Gastroesophageal sphincter (tissue), 3 donors: ENCODE results near the gene PAM16.

Source experiments
- EP300 ChIP-seq: sonication (generic); formaldehyde crosslinking; IDR thresholded peaks from one replicate; pipeline ENCODE4 v1.6.1; 2017; ENCODE audit warnings: antibody characterized with exemption, mild to moderate bottlenecking
- POLR2A ChIP-seq, 2 donors: fragments of 450-650 bp; IDR thresholded peaks; one replicate each; pipeline ENCODE4 v1.6.1; 2017; ENCODE audit warnings: antibody characterized with exemption in 2 of 2, mild to moderate bottlenecking in 2 of 2, moderate library complexity in 1 of 2
- TF ChIP-seq, protein P1 (sequence below), 4 experiments: fragments of 200-600 bp in 2 of 4; fragments of 450-650 bp in 2 of 4; sonication (generic) in 1 of 4; IDR thresholded peaks; one replicate each; pipeline ENCODE4 v1.5.1; 2017 to 2019; ENCODE audit warnings: antibody characterized with exemption in 4 of 4, mild to moderate bottlenecking in 2 of 4, moderate library complexity in 2 of 4

DNA sequence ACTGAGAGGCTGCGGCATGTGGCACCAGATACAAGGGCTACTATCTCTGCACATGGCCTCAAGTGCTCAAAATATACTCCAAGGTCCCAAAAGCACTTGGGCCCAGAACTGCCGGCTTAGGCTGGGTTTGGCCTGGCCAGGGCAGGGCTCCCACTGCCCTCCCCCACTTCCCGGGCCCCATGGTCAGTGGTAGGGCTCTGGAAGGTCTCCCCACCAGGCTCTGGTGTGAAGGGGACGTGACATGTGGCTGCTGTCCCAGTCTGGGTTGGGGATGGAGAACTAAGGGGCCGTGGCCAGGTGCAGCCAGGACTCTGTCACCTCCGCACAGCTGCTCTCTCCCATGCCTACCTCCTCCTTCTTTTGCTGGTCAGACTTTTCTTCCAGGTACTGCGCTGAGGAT, 5.7 kb upstream of the PAM16 start:
- TF ChIP-seq, protein P1, sequence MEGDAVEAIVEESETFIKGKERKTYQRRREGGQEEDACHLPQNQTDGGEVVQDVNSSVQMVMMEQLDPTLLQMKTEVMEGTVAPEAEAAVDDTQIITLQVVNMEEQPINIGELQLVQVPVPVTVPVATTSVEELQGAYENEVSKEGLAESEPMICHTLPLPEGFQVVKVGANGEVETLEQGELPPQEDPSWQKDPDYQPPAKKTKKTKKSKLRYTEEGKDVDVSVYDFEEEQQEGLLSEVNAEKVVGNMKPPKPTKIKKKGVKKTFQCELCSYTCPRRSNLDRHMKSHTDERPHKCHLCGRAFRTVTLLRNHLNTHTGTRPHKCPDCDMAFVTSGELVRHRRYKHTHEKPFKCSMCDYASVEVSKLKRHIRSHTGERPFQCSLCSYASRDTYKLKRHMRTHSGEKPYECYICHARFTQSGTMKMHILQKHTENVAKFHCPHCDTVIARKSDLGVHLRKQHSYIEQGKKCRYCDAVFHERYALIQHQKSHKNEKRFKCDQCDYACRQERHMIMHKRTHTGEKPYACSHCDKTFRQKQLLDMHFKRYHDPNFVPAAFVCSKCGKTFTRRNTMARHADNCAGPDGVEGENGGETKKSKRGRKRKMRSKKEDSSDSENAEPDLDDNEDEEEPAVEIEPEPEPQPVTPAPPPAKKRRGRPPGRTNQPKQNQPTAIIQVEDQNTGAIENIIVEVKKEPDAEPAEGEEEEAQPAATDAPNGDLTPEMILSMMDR (IDR thresholded peaks at IDR 0.05), result no peak
- TF ChIP-seq POLR2A (IDR thresholded peaks at IDR 0.05) (no peak), EP300 (no peak)
